AG20443 (cell line): ENCODE results near the gene EDDM13.
A peak's percentile ranks its signal among the peaks of the same experiment; 100 is the strongest.
"Not testable (repeated sequence)": the region's sequence is repeated elsewhere in the genome, so short reads cannot be mapped to it uniquely, and the experiment has no call there.

Experiments used
- DNase-seq: peaks from one replicate; pipeline ENCODE4 v3.0.0; 2012; ENCODE audit warnings: low spot score, mixed read lengths

The EDDM13 gene

GRCh38 chr19:56295531-56296455 is 23.2 kb downstream of the EDDM13 start:
- DNase-seq, result no peak

- DNase-seq, result no peak
Measured at GRCh38 chr19:56297010-56297409, 24.5 kb downstream of the EDDM13 start.

GRCh38 chr19:56299688-56300087 is 27.1 kb downstream of the EDDM13 start:
- DNase-seq, result no peak

GRCh38 chr19:56301155-56301554 is 28.6 kb downstream of the EDDM13 start:
- DNase-seq, result no peak

GRCh38 chr19:56301886-56302620 is 29.5 kb downstream of the EDDM13 start:
- DNase-seq, result no peak

GRCh38 chr19:56304243-56304642 is 31.7 kb downstream of the EDDM13 start:
- no peak for DNase-seq

GRCh38 chr19:56306016-56306415 is 33.5 kb downstream of the EDDM13 start:
- DNase-seq, result no peak

GRCh38 chr19:56307062-56307461 is 34.5 kb downstream of the EDDM13 start:
- DNase-seq, result not testable (repeated sequence)

- no peak for DNase-seq
Measured at GRCh38 chr19:56308792-56309191, 36.2 kb downstream of the EDDM13 start.

- peak; percentile 74 for DNase-seq
Measured at GRCh38 chr19:56309511-56310185, 37.1 kb downstream of the EDDM13 start.

- no peak for DNase-seq
Measured at GRCh38 chr19:56310462-56310861, 37.9 kb downstream of the EDDM13 start.

GRCh38 chr19:56312342-56312741 is 39.8 kb downstream of the EDDM13 start:
- no peak for DNase-seq

GRCh38 chr19:56312787-56313657 is 40.5 kb downstream of the EDDM13 start:
- DNase-seq, result no peak

GRCh38 chr19:56314018-56314380 is 41.5 kb downstream of the EDDM13 start:
- peak; percentile 30 for DNase-seq

- peak; percentile 99 for DNase-seq
Measured at GRCh38 chr19:56314381-56315076, 42.0 kb downstream of the EDDM13 start, which contains the start of gene ZSCAN5A. ZSCAN5A (minus strand) TSS chr19:56314839; CDS start chr19:56225046, 89,793 bp downstream.

GRCh38 chr19:56315077-56315828 is 42.7 kb downstream of the EDDM13 start:
- DNase-seq, result peak; percentile 96

- DNase-seq, result no peak
Measured at GRCh38 chr19:56316728-56317127, 44.2 kb downstream of the EDDM13 start.

- no peak for DNase-seq
Measured at GRCh38 chr19:56317749-56318148, 45.2 kb downstream of the EDDM13 start.

GRCh38 chr19:56319991-56320390 is 47.4 kb downstream of the EDDM13 start:
- DNase-seq, result no peak
